PC-9 (cell line): Measurements from ENCODE around the gene PHF21B. TPM values are rescaled to one million over a fixed set of nuclear protein-coding genes. Genes with fewer than 3 reads are reported as not detected.

ENCODE experiments used
- BruUV-seq: library from RNA; stranded (reverse); fragments of 400-500 nt; replicated peaks from 2 replicates; lab custom pipeline; 2021; lab: Mats Ljungman, UMichigan
- CTCF ChIA-PET: fragments of 300-600 bp; sonication (Branson Sonifier 250); formaldehyde crosslinking; loops from one replicate; lab custom pipeline; 2022; ENCODE audit warnings: antibody characterized with exemption; lab: Charles Lee
- POLR2A ChIA-PET: fragments of 300-600 bp; sonication (Branson Sonifier 250); formaldehyde crosslinking; loops from one replicate; lab custom pipeline; 2022; ENCODE audit warnings: antibody characterized with exemption; ENCODE audit not compliant: unreplicated experiment; lab: Charles Lee
- DNase-seq, 2 experiments: peaks; one replicate each; pipeline versions ENCODE4 v3.0.0 to v3.0.0-alpha.2; 2015 to 2022; ENCODE audit warnings: mixed read lengths in 1 of 2
- H2AFZ ChIP-seq: fragments of 200-600 bp; sonication (generic); 2 replicates; pipeline ENCODE4 v1.8.1; 2017; ENCODE audit warnings: antibody characterized with exemption
- H3F3A ChIP-seq: fragments of 200-600 bp; sonication (generic); 2 replicates; pipeline ENCODE4 v1.8.1; 2017; ENCODE audit warnings: antibody characterized with exemption, mild to moderate bottlenecking, low read depth; ENCODE audit not compliant: insufficient read depth
- H3K27ac ChIP-seq: fragments of 200-600 bp; sonication (generic); 2 replicates; pipeline ENCODE4 v1.6.1; 2016; ENCODE audit warnings: mixed run types
- H3K27me3 ChIP-seq: fragments of 200-600 bp; sonication (generic); 2 replicates; pipeline ENCODE4 v1.6.1; 2016; ENCODE audit warnings: low read depth, mixed run types; ENCODE audit not compliant: insufficient read depth
- H3K36me3 ChIP-seq: fragments of 200-600 bp; sonication (generic); 2 replicates; pipeline ENCODE4 v1.6.1; 2016; ENCODE audit warnings: low read depth, mixed run types
- H3K4me1 ChIP-seq: fragments of 200-600 bp; sonication (generic); replicated peaks from 2 replicates; pipeline ENCODE4 v1.6.1; 2016; ENCODE audit warnings: mixed run types; ENCODE audit not compliant: insufficient read depth
- H3K4me2 ChIP-seq: fragments of 200-600 bp; sonication (generic); 2 replicates; pipeline ENCODE4 v1.6.1; 2017; ENCODE audit warnings: mixed run types
- H3K4me3 ChIP-seq: fragments of 200-600 bp; sonication (generic); 2 replicates; pipeline ENCODE4 v1.6.1; 2016; ENCODE audit warnings: mixed run types
- H3K79me2 ChIP-seq: fragments of 200-600 bp; sonication (generic); 2 replicates; pipeline ENCODE4 v1.6.1; 2017; ENCODE audit warnings: low read depth, mixed run types
- H3K9me2 ChIP-seq: fragments of 200-600 bp; sonication (generic); 2 replicates; pipeline ENCODE4 v1.8.1; 2017; ENCODE audit warnings: mild to moderate bottlenecking; ENCODE audit not compliant: insufficient read depth
- H3K9me3 ChIP-seq: fragments of 200-600 bp; sonication (generic); 2 replicates; pipeline ENCODE4 v1.8.1; 2016; ENCODE audit warnings: low read depth; ENCODE audit not compliant: insufficient read depth
- H4K20me1 ChIP-seq: fragments of 200-600 bp; sonication (generic); 2 replicates; pipeline ENCODE4 v1.8.1; 2017; ENCODE audit not compliant: insufficient read depth
- EZH2 ChIP-seq: fragments of 200-600 bp; sonication (generic); IDR thresholded peaks from 2 replicates; pipeline ENCODE4 v1.8.0; 2017; ENCODE audit warnings: antibody characterized with exemption, low read depth
- intact Hi-C: fragments of 100-400 bp; cut with micrococcal nuclease; formaldehyde crosslinking; loops from one replicate; pipeline ENCODE4 v1.10.0; 2022; ENCODE audit not compliant: unreplicated experiment
- total RNA-seq: library from RNA; stranded (reverse); gene quantifications from 2 replicates; pipeline ENCODE4 v1.2.3, GENCODE V29; 2021
- TF ChIP-seq, protein P1 (sequence below): fragments of 200-600 bp; sonication (generic); conservative IDR thresholded peaks from 2 replicates; pipeline ENCODE4 v1.6.1; 2017; ENCODE audit warnings: mixed run types, antibody characterized with exemption, mild to moderate bottlenecking, moderate library complexity

Gene PHF21B
- total RNA-seq, 1 experiment from 2014 or later, result not detected

DNA sequence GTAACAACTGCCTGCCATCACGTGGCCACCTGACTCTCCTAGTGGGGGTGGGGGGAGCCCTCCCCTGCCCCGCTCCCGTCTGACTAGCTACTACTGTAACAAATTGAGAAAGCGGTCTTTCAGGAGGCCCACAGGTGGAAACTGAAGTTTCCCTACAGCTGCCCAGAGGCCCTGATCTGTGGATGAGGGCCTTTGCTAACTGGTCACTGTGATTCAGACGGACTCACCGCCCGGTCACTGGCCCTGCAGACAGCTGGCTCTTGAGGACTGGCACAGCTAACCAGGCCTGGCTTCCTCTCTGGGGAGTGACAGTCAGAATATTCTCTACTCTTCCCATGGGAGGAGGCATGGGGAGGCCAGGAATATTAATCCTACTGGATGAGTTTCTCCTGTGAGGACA, 140.6 kb downstream of the PHF21B start:
- Histone ChIP-seq H3F3A (peaks cover 3% of the 10 kb centered on the region; the same call in 1 of the 2 replicates), H3K27ac (peak overlapping the region; percentile 39; the same call in 1 of the 2 replicates), H3K27me3 (no peaks in the 10 kb centered on the region), H3K9me2 (no peaks in the 10 kb centered on the region), H2AFZ (no peak overlapping the region), H4K20me1 (no peaks in the 10 kb centered on the region), H3K79me2 (no peaks in the 10 kb centered on the region), H3K4me1 (peaks cover 13% of the 10 kb centered on the region), H3K36me3 (no peaks in the 10 kb centered on the region), H3K9me3 (peaks cover 9% of the 10 kb centered on the region; the same call in 1 of the 2 replicates), H3K4me3 (no peak overlapping the region), H3K4me2 (no peak overlapping the region)
- ChIA-PET CTCF (no interaction called here), POLR2A (interaction anchor here (0.6 kb wide), 1 partner anchor 88 kb away, joined by 6 read pairs; no protein-coding TSS in a partner anchor)
- BruUV-seq, result no TSS peak
- TF ChIP-seq, protein P1, sequence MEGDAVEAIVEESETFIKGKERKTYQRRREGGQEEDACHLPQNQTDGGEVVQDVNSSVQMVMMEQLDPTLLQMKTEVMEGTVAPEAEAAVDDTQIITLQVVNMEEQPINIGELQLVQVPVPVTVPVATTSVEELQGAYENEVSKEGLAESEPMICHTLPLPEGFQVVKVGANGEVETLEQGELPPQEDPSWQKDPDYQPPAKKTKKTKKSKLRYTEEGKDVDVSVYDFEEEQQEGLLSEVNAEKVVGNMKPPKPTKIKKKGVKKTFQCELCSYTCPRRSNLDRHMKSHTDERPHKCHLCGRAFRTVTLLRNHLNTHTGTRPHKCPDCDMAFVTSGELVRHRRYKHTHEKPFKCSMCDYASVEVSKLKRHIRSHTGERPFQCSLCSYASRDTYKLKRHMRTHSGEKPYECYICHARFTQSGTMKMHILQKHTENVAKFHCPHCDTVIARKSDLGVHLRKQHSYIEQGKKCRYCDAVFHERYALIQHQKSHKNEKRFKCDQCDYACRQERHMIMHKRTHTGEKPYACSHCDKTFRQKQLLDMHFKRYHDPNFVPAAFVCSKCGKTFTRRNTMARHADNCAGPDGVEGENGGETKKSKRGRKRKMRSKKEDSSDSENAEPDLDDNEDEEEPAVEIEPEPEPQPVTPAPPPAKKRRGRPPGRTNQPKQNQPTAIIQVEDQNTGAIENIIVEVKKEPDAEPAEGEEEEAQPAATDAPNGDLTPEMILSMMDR, result no peak
- TF ChIP-seq EZH2, result no peak
- no peak for DNase-seq
- intact Hi-C loops, result no loop called here

DNA sequence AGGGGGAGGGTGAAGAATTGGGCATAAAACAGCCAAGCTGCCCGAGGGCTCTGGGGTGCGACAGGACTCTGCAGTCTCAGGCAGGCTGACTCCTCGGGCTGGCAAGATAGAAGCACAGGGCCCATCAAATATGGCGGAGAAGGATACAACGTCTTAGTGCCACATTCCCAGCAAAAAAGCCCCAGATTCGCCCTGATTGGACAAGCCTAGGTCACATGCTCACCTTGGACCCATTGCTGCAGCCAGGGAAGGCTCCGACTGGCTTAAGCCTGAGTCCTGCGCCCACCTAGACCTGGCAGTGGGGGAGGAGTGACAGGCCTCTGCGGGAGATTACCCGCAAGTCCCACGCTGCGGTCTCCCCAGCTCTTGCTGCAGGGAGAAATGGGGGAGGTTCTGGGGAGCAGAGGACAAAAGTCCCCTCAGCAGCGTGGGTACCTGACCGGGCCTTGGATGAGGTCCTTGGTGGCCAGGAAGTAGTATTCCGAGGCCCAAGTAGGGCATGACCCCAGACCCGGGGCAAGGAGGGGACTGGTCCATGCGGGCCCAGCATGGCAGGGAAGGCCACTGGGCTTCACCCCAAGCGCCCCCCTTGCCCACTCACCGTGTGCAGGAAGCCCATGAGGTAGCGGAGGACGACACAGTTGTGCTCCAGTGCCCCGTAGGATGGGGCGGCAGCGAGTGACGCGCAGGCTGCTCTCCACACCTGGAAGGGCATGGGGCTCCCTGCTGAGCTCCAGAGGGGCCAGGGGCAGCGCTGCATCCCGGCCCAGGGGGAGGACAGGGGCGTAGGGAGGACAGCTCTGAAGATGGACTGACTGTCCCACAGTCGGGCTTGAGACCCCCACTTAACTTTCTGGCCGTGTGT, 144.4 kb downstream of the PHF21B start:
- H2AFZ ChIP-seq, result no peak overlapping the region
- no peak for DNase-seq
- no peaks in the 10 kb centered on the region for H3K79me2 ChIP-seq
- no peaks in the 10 kb centered on the region for H4K20me1 ChIP-seq
- peaks cover 12% of the 10 kb centered on the region for H3K4me1 ChIP-seq
- H3K4me2 ChIP-seq, result no peak overlapping the region
- no peaks in the 10 kb centered on the region for H3K9me3 ChIP-seq
- BruUV-seq, result no TSS peak
- H3K27ac ChIP-seq, result no peak overlapping the region
- H3F3A ChIP-seq, result peaks cover 3% of the 10 kb centered on the region; the same call in 1 of the 2 replicates
- no peaks in the 10 kb centered on the region; the same call in 1 of the 2 replicates for H3K36me3 ChIP-seq
- ChIA-PET POLR2A (no interaction called here), CTCF (no interaction called here)
- no peak overlapping the region for H3K4me3 ChIP-seq
- intact Hi-C loops, result no loop called here
- no peak for TF ChIP-seq EZH2
- TF ChIP-seq, protein P1, result no peak
- H3K27me3 ChIP-seq, result no peaks in the 10 kb centered on the region
- H3K9me2 ChIP-seq, result no peaks in the 10 kb centered on the region

DNA sequence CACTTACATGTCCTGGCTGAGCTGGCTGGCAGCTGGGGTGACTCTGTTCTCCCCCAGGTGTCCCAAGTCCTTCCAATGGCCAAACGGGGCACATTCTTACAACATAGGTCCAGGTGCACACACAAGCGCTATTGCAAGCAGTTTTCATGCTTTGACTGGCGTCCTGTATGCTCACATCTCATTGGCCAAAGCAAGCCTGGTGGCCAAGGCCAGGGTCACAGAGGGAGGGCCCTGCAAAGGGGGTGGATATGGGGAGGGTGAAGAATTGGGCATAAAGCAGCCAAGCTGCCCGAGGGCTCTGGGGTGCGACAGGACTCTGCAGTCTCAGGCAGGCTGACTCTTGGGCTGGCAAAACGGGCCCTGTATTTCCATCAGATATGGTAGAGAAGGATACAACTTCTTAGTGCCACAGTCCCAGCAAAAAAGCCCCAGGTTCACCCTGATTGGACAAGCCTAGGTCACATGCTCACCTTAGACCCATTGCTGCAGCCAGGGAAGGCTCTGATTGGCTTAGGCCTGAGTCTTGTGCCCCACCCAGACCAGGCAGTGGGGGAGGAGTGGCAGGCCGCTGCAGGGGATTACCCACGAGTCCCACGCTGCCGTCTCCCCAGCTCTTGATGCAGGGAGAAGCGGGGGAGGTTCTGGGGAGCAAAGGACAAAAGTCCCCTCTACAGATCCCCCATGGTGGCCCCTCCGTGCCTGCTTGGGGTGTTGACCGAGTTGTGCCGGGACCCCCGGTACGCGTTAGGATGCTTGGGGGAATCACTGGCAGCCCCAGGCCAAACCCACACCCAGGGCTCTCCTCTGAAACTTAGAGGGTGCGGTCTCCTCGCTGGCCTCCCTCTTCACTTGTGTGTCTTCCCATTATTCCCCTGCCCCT, 146.6 kb downstream of the PHF21B start:
- Histone ChIP-seq H3F3A (no peaks in the 10 kb centered on the region), H3K4me1 (no peaks in the 10 kb centered on the region), H4K20me1 (no peaks in the 10 kb centered on the region), H2AFZ (no peak overlapping the region), H3K4me3 (no peak overlapping the region), H3K27me3 (no peaks in the 10 kb centered on the region), H3K9me3 (no peaks in the 10 kb centered on the region), H3K9me2 (no peaks in the 10 kb centered on the region), H3K36me3 (no peaks in the 10 kb centered on the region; the same call in 1 of the 2 replicates), H3K79me2 (no peaks in the 10 kb centered on the region), H3K4me2 (no peak overlapping the region), H3K27ac (no peak overlapping the region)
- intact Hi-C loops, result no loop called here
- no peak for TF ChIP-seq EZH2
- TF ChIP-seq, protein P1, result no peak
- CTCF ChIA-PET, result no interaction called here
- no peak for DNase-seq
- BruUV-seq, result no TSS peak
- POLR2A ChIA-PET, result no interaction called here
